GM10266 (cell line): Measurements from ENCODE around the gene MPZL1.

Experiments
- DNase-seq: peaks from one replicate; pipeline ENCODE4 v3.0.0; 2012; ENCODE audit errors: extremely low spot score
- CTCF ChIP-seq: IDR thresholded peaks from 2 replicates; pipeline ENCODE4 v1.5.1; 2012; ENCODE audit warnings: mild to moderate bottlenecking, low read depth; ENCODE audit not compliant: control insufficient read depth, insufficient read depth; ENCODE audit errors: missing control alignments

The MPZL1 gene

DNA sequence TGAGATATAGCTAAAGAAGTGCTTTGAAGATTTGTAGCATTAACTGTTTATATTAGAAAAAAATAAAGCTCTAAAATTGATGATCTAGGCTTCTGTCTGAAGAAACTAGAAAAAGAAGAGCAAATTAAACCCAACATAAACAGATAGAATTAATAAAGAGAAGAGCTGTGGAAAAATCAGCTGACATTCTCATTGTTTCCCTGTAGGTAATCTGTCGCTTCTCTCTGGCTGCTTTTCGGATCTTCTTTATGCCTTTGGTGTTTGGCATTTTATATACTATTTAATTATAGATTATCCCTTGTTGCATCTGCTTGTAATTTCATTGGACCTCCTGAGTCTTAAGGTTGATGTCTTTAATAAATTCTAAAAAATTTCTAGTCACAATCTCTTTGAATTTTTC, 59.8 kb downstream of the MPZL1 start:
- no peak for TF ChIP-seq CTCF
- no peak for DNase-seq

GRCh38 chr1:167782946-167783345, 61.2 kb downstream of the MPZL1 start:
- TF ChIP-seq CTCF, result no peak
- no peak for DNase-seq

DNA sequence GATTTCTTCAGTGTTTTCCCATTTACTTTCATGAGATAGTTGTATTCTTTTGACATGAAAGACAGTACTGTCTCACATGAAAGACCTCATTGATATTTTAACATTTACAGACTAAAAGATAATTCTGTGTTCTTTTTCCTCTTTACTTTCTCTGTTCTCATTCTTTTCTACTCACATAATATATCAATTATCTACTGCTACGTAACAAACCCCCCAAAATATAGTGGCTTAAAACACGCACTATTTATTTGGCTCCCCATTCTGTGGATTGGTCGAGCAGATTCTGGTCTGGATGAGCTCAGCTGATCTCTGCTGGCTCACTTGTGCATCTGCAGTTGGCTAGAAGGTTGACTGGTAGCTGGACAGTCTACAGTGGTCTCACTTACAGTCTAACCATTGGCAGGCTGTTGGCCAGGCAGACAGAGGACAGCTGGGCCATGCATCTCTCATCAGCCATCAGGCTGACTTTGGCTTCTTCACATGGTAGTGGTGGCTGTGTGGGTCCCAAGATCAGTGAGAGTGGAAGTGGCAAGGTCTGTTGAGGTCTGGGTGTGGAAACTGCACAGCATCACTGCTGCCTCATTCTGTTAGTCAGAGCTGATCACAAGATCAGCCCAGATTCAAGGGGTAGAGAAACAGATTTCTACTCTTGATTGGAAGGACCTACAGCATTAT, 63.2 kb downstream of the MPZL1 start:
- TF ChIP-seq CTCF, result no peak
- DNase-seq, result no peak

DNA sequence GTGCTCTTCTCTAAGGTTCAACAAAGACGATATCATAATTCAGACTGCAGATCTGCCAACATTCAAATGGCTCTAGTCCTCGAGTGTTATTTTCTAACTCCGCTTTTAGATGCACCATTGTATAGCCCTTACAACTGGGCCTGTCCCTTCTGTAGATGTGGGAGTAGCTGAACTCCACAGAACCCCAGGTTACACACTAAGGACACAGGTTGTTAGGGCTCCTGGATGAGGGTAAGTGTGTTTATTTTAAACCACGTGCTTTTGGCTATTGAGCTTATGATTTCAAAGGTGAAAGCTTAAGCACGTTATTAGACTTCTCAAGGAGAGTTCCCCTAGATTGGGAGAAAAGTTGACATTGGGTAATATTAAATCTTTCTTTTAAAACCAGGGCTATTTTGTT, 64.7 kb downstream of the MPZL1 start:
- TF ChIP-seq CTCF, result no peak

DNA sequence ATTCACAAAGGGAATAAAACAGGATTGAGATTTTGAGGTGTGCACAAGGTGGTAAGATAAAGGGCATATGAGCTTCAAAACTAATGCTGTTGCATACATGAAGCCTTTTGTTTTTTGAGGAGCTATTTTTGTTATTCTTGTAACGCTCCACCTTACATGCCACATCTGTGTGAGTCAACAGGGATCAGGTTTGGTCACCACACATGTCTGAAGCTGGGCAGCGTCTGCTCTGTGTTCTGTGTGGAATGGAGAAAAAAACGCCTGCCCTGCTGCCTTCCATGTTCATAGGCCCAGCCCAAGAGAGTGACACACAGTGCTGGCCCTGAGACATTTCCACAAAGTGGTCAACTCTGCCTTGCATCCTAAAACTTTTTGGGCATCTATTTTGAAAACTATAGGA, 67.7 kb downstream of the MPZL1 start:
- TF ChIP-seq CTCF, result no peak
- no peak for DNase-seq

More for the DNA sequence above, 64.7 kb downstream of the MPZL1 start:
- no peak for DNase-seq

DNA sequence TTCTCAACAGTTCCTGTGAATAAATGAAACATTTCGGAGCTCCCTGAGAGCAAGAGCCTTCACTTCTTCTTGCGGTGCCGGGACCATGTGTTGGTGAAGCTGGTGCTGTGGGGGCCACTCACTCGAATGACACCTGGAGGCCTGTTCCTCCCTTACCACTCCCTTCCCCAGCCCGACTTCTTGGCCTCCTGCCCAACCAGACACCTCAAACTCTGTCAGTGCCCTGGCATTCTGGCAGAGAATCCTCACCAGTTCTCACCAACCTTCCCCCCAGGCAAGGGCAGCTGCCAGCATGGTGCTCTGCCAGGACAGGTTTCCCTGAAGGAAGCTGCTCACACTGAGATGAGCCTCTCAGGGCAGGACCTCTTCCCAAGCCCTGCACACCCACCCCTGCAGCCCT, 68.3 kb downstream of the MPZL1 start:
- DNase-seq, result no peak
- no peak for TF ChIP-seq CTCF

- no peak for TF ChIP-seq CTCF
- no peak for DNase-seq
Observed at GRCh38 chr1:167791281-167792187, 69.8 kb downstream of the MPZL1 start.
